K562 (cell line): ENCODE results near the gene ZFAND2B. TPM values are rescaled to one million over a fixed set of nuclear protein-coding genes. Genes with fewer than 3 reads are reported as not detected.

Experiments used
- CBX5 ChIP-seq: IDR thresholded peaks from 2 replicates; pipeline ENCODE4 v1.6.1; 2014; ENCODE audit warnings: low read depth, borderline replicate concordance
- LEF1 ChIP-seq: fragments of 450-650 bp; IDR thresholded peaks from 2 replicates; pipeline ENCODE4 v1.6.1; 2016; ENCODE audit warnings: mild to moderate bottlenecking
- TAF15 ChIP-seq: fragments of 200-400 bp; formaldehyde crosslinking; IDR thresholded peaks from 2 replicates; pipeline ENCODE4 v1.6.1; 2017; ENCODE audit warnings: mild to moderate bottlenecking, low read depth, low read length, moderate library complexity
- ZNF75A ChIP-seq: fragments of 450-650 bp; formaldehyde crosslinking; IDR thresholded peaks from 2 replicates; pipeline ENCODE4 v1.4.0; 2020; ENCODE audit warnings: mild to moderate bottlenecking
- polyA plus RNA-seq, 8 experiments: library from polyadenylated mRNA; depleted of rRNA in 4 of 8; stranded (reverse) in 5 of 8; unstranded in 3 of 8; fragments of >200 nt; fragmentation: Nextera tagmentation in 2 of 8; fragmentation: Illumina TruSeq in 1 of 8; extraction: Ambion mirVana in 2 of 8; extraction: Trizol in 1 of 8; gene quantifications; 2 replicates each; pipeline versions ENCODE4 v1.2.1 to v1.2.3, GENCODE V29; 2011 to 2014; ENCODE audit warnings: inconsistent platforms in 1 of 8, missing spikeins in 1 of 8
- total RNA-seq, 7 experiments: library from RNA; depleted of rRNA in 6 of 7; stranded (reverse); fragments of >200 nt in 6 of 7; fragmentation: Illumina TruSeq in 2 of 7; extraction: Trizol in 2 of 7; gene quantifications; 2 replicates each; pipeline versions ENCODE4 v1.2.1 to v1.2.3, GENCODE V29; 2011 to 2021; ENCODE audit warnings: low replicate concordance in 1 of 7
- TF ChIP-seq, protein P1 (sequence below): fragments of 250-450 bp; sonication (Bioruptor Pico); IDR thresholded peaks from 2 replicates; pipeline ENCODE4 v1.5.1; 2021; ENCODE audit warnings: mild to moderate bottlenecking
- TF ChIP-seq, protein P2 (sequence below), 2 experiments: fragments of 250-450 bp in 1 of 2; fragments of 450-650 bp in 1 of 2; sonication (Bioruptor Pico) in 1 of 2; IDR thresholded peaks; 2 replicates each; pipeline versions ENCODE4 v1.6.1 to v1.8.0; 2016 to 2021; ENCODE audit warnings: mild to moderate bottlenecking in 2 of 2, moderate library complexity in 2 of 2, missing compliant biosample characterization in 1 of 2, missing genetic modification characterization in 1 of 2
- TF ChIP-seq, protein P3 (sequence below): sonication (generic); formaldehyde crosslinking; IDR thresholded peaks from 2 replicates; pipeline ENCODE4 v1.8.1; 2023; ENCODE audit warnings: mild to moderate bottlenecking, missing genetic modification reagents, moderate library complexity
- TF ChIP-seq, protein P4 (sequence below): fragments of 450-650 bp; conservative IDR thresholded peaks from 2 replicates; pipeline ENCODE4 v1.6.1; 2016; ENCODE audit warnings: missing genetic modification characterization, low read depth, mild to moderate bottlenecking, control low read depth, missing compliant biosample characterization

The ZFAND2B gene
- total and polyA plus RNA-seq, 9 of the 15 experiments (the other 6 are each of a cell fraction or from before 2014, with no cell fraction given) = 9.9 to 33.3 (median 26.1) TPM

- TF ChIP-seq, protein P1, sequence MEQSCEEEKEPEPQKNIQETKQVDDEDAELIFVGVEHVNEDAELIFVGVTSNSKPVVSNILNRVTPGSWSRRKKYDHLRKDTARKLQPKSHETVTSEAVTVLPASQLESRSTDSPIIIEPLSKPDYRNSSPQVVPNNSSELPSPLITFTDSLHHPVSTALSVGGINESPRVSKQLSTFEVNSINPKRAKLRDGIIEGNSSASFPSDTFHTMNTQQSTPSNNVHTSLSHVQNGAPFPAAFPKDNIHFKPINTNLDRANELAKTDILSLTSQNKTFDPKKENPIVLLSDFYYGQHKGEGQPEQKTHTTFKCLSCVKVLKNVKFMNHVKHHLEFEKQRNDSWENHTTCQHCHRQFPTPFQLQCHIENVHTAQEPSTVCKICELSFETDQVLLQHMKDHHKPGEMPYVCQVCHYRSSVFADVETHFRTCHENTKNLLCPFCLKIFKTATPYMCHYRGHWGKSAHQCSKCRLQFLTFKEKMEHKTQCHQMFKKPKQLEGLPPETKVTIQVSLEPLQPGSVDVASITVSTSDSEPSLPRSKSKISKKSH (CRISPR knock-in tag) = no peak
- TF ChIP-seq TAF15 (no peak), CBX5 (no peak), ZNF75A (CRISPR knock-in tag) (no peak), LEF1 (no peak)
- TF ChIP-seq, protein P2, sequence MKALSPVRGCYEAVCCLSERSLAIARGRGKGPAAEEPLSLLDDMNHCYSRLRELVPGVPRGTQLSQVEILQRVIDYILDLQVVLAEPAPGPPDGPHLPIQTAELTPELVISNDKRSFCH (CRISPR knock-in tag; IDR thresholded peaks at IDR 0.05) = no peak
- TF ChIP-seq, protein P2 (tag; IDR thresholded peaks at IDR 0.05) = no peak
- TF ChIP-seq, protein P3, sequence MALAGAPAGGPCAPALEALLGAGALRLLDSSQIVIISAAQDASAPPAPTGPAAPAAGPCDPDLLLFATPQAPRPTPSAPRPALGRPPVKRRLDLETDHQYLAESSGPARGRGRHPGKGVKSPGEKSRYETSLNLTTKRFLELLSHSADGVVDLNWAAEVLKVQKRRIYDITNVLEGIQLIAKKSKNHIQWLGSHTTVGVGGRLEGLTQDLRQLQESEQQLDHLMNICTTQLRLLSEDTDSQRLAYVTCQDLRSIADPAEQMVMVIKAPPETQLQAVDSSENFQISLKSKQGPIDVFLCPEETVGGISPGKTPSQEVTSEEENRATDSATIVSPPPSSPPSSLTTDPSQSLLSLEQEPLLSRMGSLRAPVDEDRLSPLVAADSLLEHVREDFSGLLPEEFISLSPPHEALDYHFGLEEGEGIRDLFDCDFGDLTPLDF (CRISPR knock-in tag) = no peak
- TF ChIP-seq, protein P4, sequence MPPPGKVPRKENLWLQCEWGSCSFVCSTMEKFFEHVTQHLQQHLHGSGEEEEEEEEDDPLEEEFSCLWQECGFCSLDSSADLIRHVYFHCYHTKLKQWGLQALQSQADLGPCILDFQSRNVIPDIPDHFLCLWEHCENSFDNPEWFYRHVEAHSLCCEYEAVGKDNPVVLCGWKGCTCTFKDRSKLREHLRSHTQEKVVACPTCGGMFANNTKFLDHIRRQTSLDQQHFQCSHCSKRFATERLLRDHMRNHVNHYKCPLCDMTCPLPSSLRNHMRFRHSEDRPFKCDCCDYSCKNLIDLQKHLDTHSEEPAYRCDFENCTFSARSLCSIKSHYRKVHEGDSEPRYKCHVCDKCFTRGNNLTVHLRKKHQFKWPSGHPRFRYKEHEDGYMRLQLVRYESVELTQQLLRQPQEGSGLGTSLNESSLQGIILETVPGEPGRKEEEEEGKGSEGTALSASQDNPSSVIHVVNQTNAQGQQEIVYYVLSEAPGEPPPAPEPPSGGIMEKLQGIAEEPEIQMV (tag) = no peak
- TF ChIP-seq, all 486 proteins: peak for 0
Measured at GRCh38 chr2:219158586-219158985, 48.0 kb upstream of the ZFAND2B start (continued).
